ENCODE results near the gene NLRC3.

GRCh38 chr16:3538222-3538621, 39.0 kb downstream of the NLRC3 start:
- TF ChIP-seq ZNF555 (tag by site-specific recombination; conservative IDR thresholded peaks at IDR 0.05) (no peak), CTCF (tag by site-specific recombination; IDR thresholded peaks at IDR 0.05) (no peak), ZNF114 (tag by site-specific recombination; IDR thresholded peaks at IDR 0.05) (no peak), ZNF623 (tag by site-specific recombination; IDR thresholded peaks at IDR 0.05) (no peak), HIC1 (tag by site-specific recombination; IDR thresholded peaks at IDR 0.05) (no peak)
